HG03108 (cell line): ENCODE data around the gene BLVRA.
"Not testable (repeated sequence)": the region's sequence is repeated elsewhere in the genome, so short reads cannot be mapped to it uniquely, and the experiment has no call there.

Source experiments
- ATAC-seq: cut with Tn5 transposase; IDR thresholded peaks from one replicate; pipeline ENCODE4 v1.9.1; 2021; ENCODE audit warnings: moderate library complexity; ENCODE audit not compliant: unreplicated experiment

BLVRA gene

GRCh38 chr7:43768887-43769272, 10.4 kb downstream of the BLVRA start:
- ATAC-seq = no peak

- no peak for ATAC-seq
Measured at GRCh38 chr7:43769281-43769680, 10.8 kb downstream of the BLVRA start.

GRCh38 chr7:43769791-43770465, 11.4 kb downstream of the BLVRA start:
- ATAC-seq = no peak

- ATAC-seq = no peak
Measured at GRCh38 chr7:43771128-43771527, 12.6 kb downstream of the BLVRA start.

GRCh38 chr7:43771573-43771972, 13.1 kb downstream of the BLVRA start:
- no peak for ATAC-seq

- ATAC-seq = not testable (repeated sequence)
Measured at GRCh38 chr7:43773268-43773667, 14.8 kb downstream of the BLVRA start.

GRCh38 chr7:43775255-43775654, 16.8 kb downstream of the BLVRA start:
- ATAC-seq = not testable (repeated sequence)

- ATAC-seq = not testable (repeated sequence)
Measured at GRCh38 chr7:43778293-43779044, 20.0 kb downstream of the BLVRA start.

- ATAC-seq = no peak
Measured at GRCh38 chr7:43779045-43779812, 20.7 kb downstream of the BLVRA start.

- ATAC-seq = no peak
Measured at GRCh38 chr7:43781726-43782607, 23.5 kb downstream of the BLVRA start.

- ATAC-seq = no peak
Measured at GRCh38 chr7:43782768-43783555, 24.5 kb downstream of the BLVRA start.

GRCh38 chr7:43784030-43784584, 25.6 kb downstream of the BLVRA start:
- no peak for ATAC-seq

GRCh38 chr7:43784585-43785087, 26.2 kb downstream of the BLVRA start:
- ATAC-seq = peak; percentile 92

GRCh38 chr7:43785420-43785819, 26.9 kb downstream of the BLVRA start:
- no peak for ATAC-seq

GRCh38 chr7:43787771-43788170, 29.3 kb downstream of the BLVRA start:
- no peak for ATAC-seq

GRCh38 chr7:43790006-43790405, 31.5 kb downstream of the BLVRA start:
- ATAC-seq = no peak

- no peak for ATAC-seq
Measured at GRCh38 chr7:43790834-43791233, 32.4 kb downstream of the BLVRA start.

GRCh38 chr7:43791665-43792064, 33.2 kb downstream of the BLVRA start:
- no peak for ATAC-seq

- no peak for ATAC-seq
Measured at GRCh38 chr7:43792471-43793150, 34.1 kb downstream of the BLVRA start.
